ENCODE measurements around the gene COMT.

The COMT gene

GRCh38 chr22:19963863-19964642 is 22.5 kb downstream of the COMT start:
- Histone ChIP-seq H3K14ac (ENCODE audit: low read length in 2 of 2) (no peak overlapping the region), H2AK5ac (ENCODE audit: low read length, severe bottlenecking) (peak overlapping the region; percentile 19), H2BK120ac (ENCODE audit: low read depth, low read length) (no peak overlapping the region), H3K4me1 (ENCODE audit: control insufficient read depth, insufficient read depth, low read depth, low read length) (peaks cover 26% of the 10 kb centered on the region), H2AFZ (ENCODE audit: low read depth, low read length) (no peak overlapping the region), H4K91ac (ENCODE audit: low read length) (no peak overlapping the region), H2BK12ac (ENCODE audit: low read length in 2 of 2) (no peak overlapping the region), H3K18ac (ENCODE audit: low read depth in 1 of 2, low read length in 2 of 2) (no peak overlapping the region), H3K4me2 (ENCODE audit: low read length, poor library complexity, severe bottlenecking) (no peak overlapping the region), H4K8ac (ENCODE audit: low read length) (no peak overlapping the region), H3K79me1 (replicated peaks; ENCODE audit: low read length, poor library complexity, severe bottlenecking) (no peaks in the 10 kb centered on the region), H3K4me3 (ENCODE audit: insufficient read depth in 1 of 2, low read depth in 1 of 2, low read length in 2 of 2) (no peak overlapping the region), H3K9ac (ENCODE audit: low read length) (peak overlapping the region; percentile 51), H2BK5ac (ENCODE audit: low read depth, low read length, poor library complexity, severe bottlenecking) (no peak overlapping the region), H3K27ac (ENCODE audit: low read length, poor library complexity, severe bottlenecking) (no peak overlapping the region), H3K36me3 (ENCODE audit: control insufficient read depth in 1 of 2, insufficient read depth in 2 of 2, low read depth in 1 of 2, low read length in 2 of 2) (peaks cover 42 to 58% of the 10 kb centered on the region in 2 experiments), H3K4ac (ENCODE audit: low read depth in 1 of 2, low read length in 2 of 2) (no peak overlapping the region), H2BK15ac (ENCODE audit: low read depth, poor library complexity, severe bottlenecking) (no peak overlapping the region), H3K9me3 (ENCODE audit: control insufficient read depth, low read length) (no peaks in the 10 kb centered on the region), H3K27me3 (ENCODE audit: control insufficient read depth in 1 of 2, insufficient read depth in 1 of 2, low read length in 2 of 2) (no peaks in the 10 kb centered on the region), H3K23ac (ENCODE audit: low read length in 2 of 2) (no peak overlapping the region)
- 97% methylated on average over 12 of the region's 12 CpGs for WGBS
- DNase-seq, result no peak

GRCh38 chr22:19964701-19965386 is 23.3 kb downstream of the COMT start:
- Histone ChIP-seq H2BK5ac (ENCODE audit: low read depth, low read length, poor library complexity, severe bottlenecking) (no peak overlapping the region), H3K18ac (ENCODE audit: low read depth in 1 of 2, low read length in 2 of 2) (no peak overlapping the region), H3K4me2 (ENCODE audit: low read length, poor library complexity, severe bottlenecking) (no peak overlapping the region), H3K36me3 (ENCODE audit: control insufficient read depth in 1 of 2, insufficient read depth in 2 of 2, low read depth in 1 of 2, low read length in 2 of 2) (peaks cover 42 to 64% of the 10 kb centered on the region in 2 experiments), H4K91ac (ENCODE audit: low read length) (no peak overlapping the region), H3K14ac (ENCODE audit: low read length in 2 of 2) (no peak overlapping the region), H3K79me1 (replicated peaks; ENCODE audit: low read length, poor library complexity, severe bottlenecking) (no peaks in the 10 kb centered on the region), H2BK120ac (ENCODE audit: low read depth, low read length) (no peak overlapping the region), H3K4me1 (ENCODE audit: control insufficient read depth, insufficient read depth, low read depth, low read length) (peaks cover 21% of the 10 kb centered on the region), H3K9me3 (ENCODE audit: control insufficient read depth, low read length) (no peaks in the 10 kb centered on the region), H2AK5ac (ENCODE audit: low read length, severe bottlenecking) (no peak overlapping the region), H2BK15ac (ENCODE audit: low read depth, poor library complexity, severe bottlenecking) (no peak overlapping the region), H3K27ac (ENCODE audit: low read length, poor library complexity, severe bottlenecking) (no peak overlapping the region), H2AFZ (ENCODE audit: low read depth, low read length) (no peak overlapping the region), H3K4me3 (ENCODE audit: insufficient read depth in 1 of 2, low read depth in 1 of 2, low read length in 2 of 2) (no peak overlapping the region), H3K4ac (ENCODE audit: low read depth in 1 of 2, low read length in 2 of 2) (no peak overlapping the region), H3K9ac (ENCODE audit: low read length) (no peak overlapping the region), H3K23ac (ENCODE audit: low read length in 2 of 2) (no peak overlapping the region), H2BK12ac (ENCODE audit: low read length in 2 of 2) (no peak overlapping the region), H3K27me3 (ENCODE audit: control insufficient read depth in 1 of 2, insufficient read depth in 1 of 2, low read length in 2 of 2) (no peaks in the 10 kb centered on the region), H4K8ac (ENCODE audit: low read length) (no peak overlapping the region)
- no peak for DNase-seq
- WGBS, result 91% methylated on average over 12 of the region's 15 CpGs

- Histone ChIP-seq H3K4me3 (ENCODE audit: insufficient read depth in 1 of 2, low read depth in 1 of 2, low read length in 2 of 2) (no peak overlapping the region), H3K9me3 (ENCODE audit: control insufficient read depth, low read length) (no peaks in the 10 kb centered on the region), H2BK15ac (ENCODE audit: low read depth, poor library complexity, severe bottlenecking) (no peak overlapping the region), H2AK5ac (ENCODE audit: low read length, severe bottlenecking) (no peak overlapping the region), H2BK120ac (ENCODE audit: low read depth, low read length) (no peak overlapping the region), H2AFZ (ENCODE audit: low read depth, low read length) (no peak overlapping the region), H3K14ac (ENCODE audit: low read length in 2 of 2) (no peak overlapping the region), H3K9ac (ENCODE audit: low read length) (no peak overlapping the region), H3K4me2 (ENCODE audit: low read length, poor library complexity, severe bottlenecking) (no peak overlapping the region), H3K18ac (ENCODE audit: low read depth in 1 of 2, low read length in 2 of 2) (no peak overlapping the region), H3K4ac (ENCODE audit: low read depth in 1 of 2, low read length in 2 of 2) (no peak overlapping the region), H3K36me3 (ENCODE audit: control insufficient read depth in 1 of 2, insufficient read depth in 2 of 2, low read depth in 1 of 2, low read length in 2 of 2) (peaks cover 45 to 68% of the 10 kb centered on the region in 2 experiments), H4K91ac (ENCODE audit: low read length) (no peak overlapping the region), H2BK5ac (ENCODE audit: low read depth, low read length, poor library complexity, severe bottlenecking) (no peak overlapping the region), H3K4me1 (ENCODE audit: control insufficient read depth, insufficient read depth, low read depth, low read length) (peaks cover 23% of the 10 kb centered on the region), H4K8ac (ENCODE audit: low read length) (no peak overlapping the region), H3K79me1 (replicated peaks; ENCODE audit: low read length, poor library complexity, severe bottlenecking) (no peaks in the 10 kb centered on the region), H3K27ac (ENCODE audit: low read length, poor library complexity, severe bottlenecking) (no peak overlapping the region), H3K27me3 (ENCODE audit: control insufficient read depth in 1 of 2, insufficient read depth in 1 of 2, low read length in 2 of 2) (no peaks in the 10 kb centered on the region), H2BK12ac (ENCODE audit: low read length in 2 of 2) (no peak overlapping the region), H3K23ac (ENCODE audit: low read length in 2 of 2) (no peak overlapping the region)
- WGBS, result 93% methylated on average over 9 of the region's 10 CpGs
- no peak for DNase-seq
Measured at GRCh38 chr22:19965771-19966709, 24.5 kb downstream of the COMT start.
